ENCODE measurements around the gene EEF1E1.

Gene EEF1E1

DNA sequence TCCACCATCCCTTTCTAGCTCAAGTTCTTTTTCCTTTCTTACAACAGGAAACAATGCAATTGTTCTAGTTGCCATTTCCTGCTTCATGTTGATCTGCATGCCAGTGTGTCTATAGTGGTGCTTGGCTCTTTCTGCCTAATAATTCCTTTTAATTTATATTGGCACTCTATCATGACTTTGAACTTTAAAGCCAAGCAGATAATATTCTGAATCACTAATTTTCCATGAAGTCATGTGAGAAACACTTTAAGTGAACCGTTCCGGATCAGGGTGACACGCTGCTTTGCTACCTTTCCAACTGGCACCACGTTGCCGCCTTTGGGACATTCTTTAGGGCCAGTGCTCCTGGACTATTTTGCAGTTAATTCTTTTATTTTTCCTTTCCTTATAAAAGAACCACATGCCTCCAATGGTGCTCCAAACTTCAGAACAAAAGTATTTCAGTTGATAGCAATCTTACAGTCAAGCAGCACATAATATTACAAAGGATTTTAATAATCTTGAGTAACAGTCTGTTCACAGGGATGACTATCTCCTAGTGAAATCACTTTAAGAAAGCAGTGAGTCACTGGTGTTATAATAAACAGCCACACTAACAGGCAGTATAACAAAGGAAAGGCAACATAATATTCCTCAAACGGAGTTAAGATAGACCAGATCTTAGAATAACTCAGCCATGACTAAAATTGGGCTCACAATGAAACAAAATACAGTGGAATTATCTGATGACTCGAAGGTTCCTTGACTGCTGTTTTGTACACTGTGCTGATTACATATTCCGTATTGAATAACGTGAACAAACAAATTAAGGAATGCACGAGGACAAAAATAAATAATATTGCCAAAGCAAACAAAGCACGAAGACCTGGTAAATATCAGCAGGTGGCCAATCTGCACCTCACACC is 19.1 kb downstream of the EEF1E1 start (continued):
- TF ChIP-seq, protein P1, sequence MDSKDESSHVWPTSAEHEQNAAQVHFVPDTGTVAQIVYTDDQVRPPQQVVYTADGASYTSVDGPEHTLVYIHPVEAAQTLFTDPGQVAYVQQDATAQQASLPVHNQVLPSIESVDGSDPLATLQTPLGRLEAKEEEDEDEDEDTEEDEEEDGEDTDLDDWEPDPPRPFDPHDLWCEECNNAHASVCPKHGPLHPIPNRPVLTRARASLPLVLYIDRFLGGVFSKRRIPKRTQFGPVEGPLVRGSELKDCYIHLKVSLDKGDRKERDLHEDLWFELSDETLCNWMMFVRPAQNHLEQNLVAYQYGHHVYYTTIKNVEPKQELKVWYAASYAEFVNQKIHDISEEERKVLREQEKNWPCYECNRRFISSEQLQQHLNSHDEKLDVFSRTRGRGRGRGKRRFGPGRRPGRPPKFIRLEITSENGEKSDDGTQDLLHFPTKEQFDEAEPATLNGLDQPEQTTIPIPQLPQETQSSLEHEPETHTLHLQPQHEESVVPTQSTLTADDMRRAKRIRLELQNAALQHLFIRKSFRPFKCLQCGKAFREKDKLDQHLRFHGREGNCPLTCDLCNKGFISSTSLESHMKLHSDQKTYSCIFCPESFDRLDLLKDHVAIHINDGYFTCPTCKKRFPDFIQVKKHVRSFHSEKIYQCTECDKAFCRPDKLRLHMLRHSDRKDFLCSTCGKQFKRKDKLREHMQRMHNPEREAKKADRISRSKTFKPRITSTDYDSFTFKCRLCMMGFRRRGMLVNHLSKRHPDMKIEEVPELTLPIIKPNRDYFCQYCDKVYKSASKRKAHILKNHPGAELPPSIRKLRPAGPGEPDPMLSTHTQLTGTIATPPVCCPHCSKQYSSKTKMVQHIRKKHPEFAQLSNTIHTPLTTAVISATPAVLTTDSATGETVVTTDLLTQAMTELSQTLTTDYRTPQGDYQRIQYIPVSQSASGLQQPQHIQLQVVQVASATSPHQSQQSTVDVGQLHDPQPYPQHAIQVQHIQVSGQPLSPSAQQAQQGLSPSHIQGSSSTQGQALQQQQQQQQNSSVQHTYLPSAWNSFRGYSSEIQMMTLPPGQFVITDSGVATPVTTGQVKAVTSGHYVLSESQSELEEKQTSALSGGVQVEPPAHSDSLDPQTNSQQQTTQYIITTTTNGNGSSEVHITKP (tag by site-specific recombination; IDR thresholded peaks at IDR 0.05): no peak
- TF ChIP-seq SP2 (tag by site-specific recombination; IDR thresholded peaks at IDR 0.05): no peak
- TF ChIP-seq ZNF555 (tag by site-specific recombination; conservative IDR thresholded peaks at IDR 0.05): no peak
- TF ChIP-seq, protein P2, sequence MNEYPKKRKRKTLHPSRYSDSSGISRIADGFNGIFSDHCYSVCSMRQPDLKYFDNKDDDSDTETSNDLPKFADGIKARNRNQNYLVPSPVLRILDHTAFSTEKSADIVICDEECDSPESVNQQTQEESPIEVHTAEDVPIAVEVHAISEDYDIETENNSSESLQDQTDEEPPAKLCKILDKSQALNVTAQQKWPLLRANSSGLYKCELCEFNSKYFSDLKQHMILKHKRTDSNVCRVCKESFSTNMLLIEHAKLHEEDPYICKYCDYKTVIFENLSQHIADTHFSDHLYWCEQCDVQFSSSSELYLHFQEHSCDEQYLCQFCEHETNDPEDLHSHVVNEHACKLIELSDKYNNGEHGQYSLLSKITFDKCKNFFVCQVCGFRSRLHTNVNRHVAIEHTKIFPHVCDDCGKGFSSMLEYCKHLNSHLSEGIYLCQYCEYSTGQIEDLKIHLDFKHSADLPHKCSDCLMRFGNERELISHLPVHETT (tag by site-specific recombination; IDR thresholded peaks at IDR 0.05): peak; percentile 80
- no peak for TF ChIP-seq ZNF560 (tag by site-specific recombination; IDR thresholded peaks at IDR 0.05; ENCODE audit: borderline replicate concordance)
- TF ChIP-seq, protein P3, sequence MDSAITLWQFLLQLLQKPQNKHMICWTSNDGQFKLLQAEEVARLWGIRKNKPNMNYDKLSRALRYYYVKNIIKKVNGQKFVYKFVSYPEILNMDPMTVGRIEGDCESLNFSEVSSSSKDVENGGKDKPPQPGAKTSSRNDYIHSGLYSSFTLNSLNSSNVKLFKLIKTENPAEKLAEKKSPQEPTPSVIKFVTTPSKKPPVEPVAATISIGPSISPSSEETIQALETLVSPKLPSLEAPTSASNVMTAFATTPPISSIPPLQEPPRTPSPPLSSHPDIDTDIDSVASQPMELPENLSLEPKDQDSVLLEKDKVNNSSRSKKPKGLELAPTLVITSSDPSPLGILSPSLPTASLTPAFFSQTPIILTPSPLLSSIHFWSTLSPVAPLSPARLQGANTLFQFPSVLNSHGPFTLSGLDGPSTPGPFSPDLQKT (IDR thresholded peaks at IDR 0.05; ENCODE audit: borderline replicate concordance, low read depth, low read length): no peak
- no peak for TF ChIP-seq ZNF624 (tag by site-specific recombination; IDR thresholded peaks at IDR 0.05)
- TF ChIP-seq, protein P4, sequence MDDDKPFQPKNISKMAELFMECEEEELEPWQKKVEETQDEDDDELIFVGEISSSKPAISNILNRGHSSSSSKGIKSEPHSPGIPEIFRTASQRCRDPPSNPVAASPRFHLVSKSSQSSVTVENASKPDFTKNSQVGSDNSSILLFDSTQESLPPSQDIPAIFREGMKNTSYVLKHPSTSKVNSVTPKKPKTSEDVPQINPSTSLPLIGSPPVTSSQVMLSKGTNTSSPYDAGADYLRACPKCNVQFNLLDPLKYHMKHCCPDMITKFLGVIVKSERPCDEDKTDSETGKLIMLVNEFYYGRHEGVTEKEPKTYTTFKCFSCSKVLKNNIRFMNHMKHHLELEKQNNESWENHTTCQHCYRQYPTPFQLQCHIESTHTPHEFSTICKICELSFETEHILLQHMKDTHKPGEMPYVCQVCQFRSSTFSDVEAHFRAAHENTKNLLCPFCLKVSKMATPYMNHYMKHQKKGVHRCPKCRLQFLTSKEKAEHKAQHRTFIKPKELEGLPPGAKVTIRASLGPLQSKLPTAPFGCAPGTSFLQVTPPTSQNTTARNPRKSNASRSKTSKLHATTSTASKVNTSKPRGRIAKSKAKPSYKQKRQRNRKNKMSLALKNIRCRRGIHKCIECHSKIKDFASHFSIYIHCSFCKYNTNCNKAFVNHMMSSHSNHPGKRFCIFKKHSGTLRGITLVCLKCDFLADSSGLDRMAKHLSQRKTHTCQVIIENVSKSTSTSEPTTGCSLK (tag by site-specific recombination; IDR thresholded peaks at IDR 0.05): no peak
- TF ChIP-seq ZBTB7A (tag by site-specific recombination; IDR thresholded peaks at IDR 0.05; ENCODE audit: low read depth): no peak
- TF ChIP-seq, protein P5, sequence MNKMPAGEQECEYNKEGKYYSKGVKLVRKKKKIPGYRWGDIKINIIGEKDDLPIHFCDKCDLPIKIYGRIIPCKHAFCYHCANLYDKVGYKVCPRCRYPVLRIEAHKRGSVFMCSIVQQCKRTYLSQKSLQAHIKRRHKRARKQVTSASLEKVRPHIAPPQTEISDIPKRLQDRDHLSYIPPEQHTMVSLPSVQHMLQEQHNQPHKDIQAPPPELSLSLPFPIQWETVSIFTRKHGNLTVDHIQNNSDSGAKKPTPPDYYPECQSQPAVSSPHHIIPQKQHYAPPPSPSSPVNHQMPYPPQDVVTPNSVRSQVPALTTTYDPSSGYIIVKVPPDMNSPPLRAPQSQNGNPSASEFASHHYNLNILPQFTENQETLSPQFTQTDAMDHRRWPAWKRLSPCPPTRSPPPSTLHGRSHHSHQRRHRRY (tag by site-specific recombination; IDR thresholded peaks at IDR 0.05): no peak
- TF ChIP-seq, protein P6, sequence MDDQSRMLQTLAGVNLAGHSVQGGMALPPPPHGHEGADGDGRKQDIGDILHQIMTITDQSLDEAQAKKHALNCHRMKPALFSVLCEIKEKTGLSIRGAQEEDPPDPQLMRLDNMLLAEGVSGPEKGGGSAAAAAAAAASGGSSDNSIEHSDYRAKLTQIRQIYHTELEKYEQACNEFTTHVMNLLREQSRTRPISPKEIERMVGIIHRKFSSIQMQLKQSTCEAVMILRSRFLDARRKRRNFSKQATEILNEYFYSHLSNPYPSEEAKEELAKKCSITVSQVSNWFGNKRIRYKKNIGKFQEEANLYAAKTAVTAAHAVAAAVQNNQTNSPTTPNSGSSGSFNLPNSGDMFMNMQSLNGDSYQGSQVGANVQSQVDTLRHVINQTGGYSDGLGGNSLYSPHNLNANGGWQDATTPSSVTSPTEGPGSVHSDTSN (CRISPR knock-in tag; IDR thresholded peaks at IDR 0.05): no peak
- TF ChIP-seq, protein P7, sequence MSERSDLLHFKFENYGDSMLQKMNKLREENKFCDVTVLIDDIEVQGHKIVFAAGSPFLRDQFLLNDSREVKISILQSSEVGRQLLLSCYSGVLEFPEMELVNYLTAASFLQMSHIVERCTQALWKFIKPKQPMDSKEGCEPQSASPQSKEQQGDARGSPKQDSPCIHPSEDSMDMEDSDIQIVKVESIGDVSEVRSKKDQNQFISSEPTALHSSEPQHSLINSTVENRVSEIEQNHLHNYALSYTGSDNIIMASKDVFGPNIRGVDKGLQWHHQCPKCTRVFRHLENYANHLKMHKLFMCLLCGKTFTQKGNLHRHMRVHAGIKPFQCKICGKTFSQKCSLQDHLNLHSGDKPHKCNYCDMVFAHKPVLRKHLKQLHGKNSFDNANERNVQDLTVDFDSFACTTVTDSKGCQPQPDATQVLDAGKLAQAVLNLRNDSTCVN (tag by site-specific recombination; optimal IDR thresholded peaks at IDR 0.05): no peak
- no peak for TF ChIP-seq ZNF76 (tag by site-specific recombination; IDR thresholded peaks at IDR 0.05; ENCODE audit: borderline replicate concordance, low read depth)
- TF ChIP-seq ZNF140 (tag by site-specific recombination; IDR thresholded peaks at IDR 0.05): no peak
- no peak for TF ChIP-seq ZNF830 (tag by site-specific recombination; IDR thresholded peaks at IDR 0.05; ENCODE audit: low read depth)
- TF ChIP-seq ZNF354C (tag by site-specific recombination; IDR thresholded peaks at IDR 0.05; ENCODE audit: borderline replicate concordance, low read depth): no peak
- no peak for TF ChIP-seq ZNF404 (tag by site-specific recombination; IDR thresholded peaks at IDR 0.05)
- no peak for TF ChIP-seq ZNF521 (tag by site-specific recombination; IDR thresholded peaks at IDR 0.05)
- peak; percentile 30; the same call in 1 of the 2 replicates for TF ChIP-seq ZNF335 (tag by site-specific recombination; conservative IDR thresholded peaks at IDR 0.05)
- TF ChIP-seq, protein P8, sequence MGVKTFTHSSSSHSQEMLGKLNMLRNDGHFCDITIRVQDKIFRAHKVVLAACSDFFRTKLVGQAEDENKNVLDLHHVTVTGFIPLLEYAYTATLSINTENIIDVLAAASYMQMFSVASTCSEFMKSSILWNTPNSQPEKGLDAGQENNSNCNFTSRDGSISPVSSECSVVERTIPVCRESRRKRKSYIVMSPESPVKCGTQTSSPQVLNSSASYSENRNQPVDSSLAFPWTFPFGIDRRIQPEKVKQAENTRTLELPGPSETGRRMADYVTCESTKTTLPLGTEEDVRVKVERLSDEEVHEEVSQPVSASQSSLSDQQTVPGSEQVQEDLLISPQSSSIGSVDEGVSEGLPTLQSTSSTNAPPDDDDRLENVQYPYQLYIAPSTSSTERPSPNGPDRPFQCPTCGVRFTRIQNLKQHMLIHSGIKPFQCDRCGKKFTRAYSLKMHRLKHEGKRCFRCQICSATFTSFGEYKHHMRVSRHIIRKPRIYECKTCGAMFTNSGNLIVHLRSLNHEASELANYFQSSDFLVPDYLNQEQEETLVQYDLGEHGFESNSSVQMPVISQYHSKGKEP (tag by site-specific recombination; IDR thresholded peaks at IDR 0.05): no peak
- no peak for TF ChIP-seq ZNF660 (tag by site-specific recombination; IDR thresholded peaks at IDR 0.05)
